Hindlimb muscle (tissue), 1 donor: ENCODE data around the gene CD276. TPM values are rescaled to one million over a fixed set of nuclear protein-coding genes. Genes with fewer than 3 reads are reported as not detected.
"Not testable (repeated sequence)": the region's sequence is repeated elsewhere in the genome, so short reads cannot be mapped to it uniquely, and the experiment has no call there.

ENCODE experiments used
- DNase-seq: peaks from one replicate; pipeline ENCODE4 v3.0.0-alpha.2; 2013
- polyA plus RNA-seq: library from polyadenylated mRNA; unstranded; fragments of 120-200 nt; gene quantifications from one replicate; pipeline ENCODE4 v1.2.1, GENCODE V29; 2013; ENCODE audit not compliant: insufficient read length

Gene CD276
- polyA plus RNA-seq, 1 donor: 122 TPM

- DNase-seq: no peak
Observed at GRCh38 chr15:73710321-73710720, 26.1 kb downstream of the CD276 start.

GRCh38 chr15:73711526-73711925 lies 27.3 kb downstream of the CD276 start:
- no peak for DNase-seq

- no peak for DNase-seq
Observed at GRCh38 chr15:73712107-73712506, 27.9 kb downstream of the CD276 start.

GRCh38 chr15:73714695-73715301 lies 30.6 kb downstream of the CD276 start:
- no peak for DNase-seq

- DNase-seq: no peak
Observed at GRCh38 chr15:73715417-73715816, 31.2 kb downstream of the CD276 start.

DNA sequence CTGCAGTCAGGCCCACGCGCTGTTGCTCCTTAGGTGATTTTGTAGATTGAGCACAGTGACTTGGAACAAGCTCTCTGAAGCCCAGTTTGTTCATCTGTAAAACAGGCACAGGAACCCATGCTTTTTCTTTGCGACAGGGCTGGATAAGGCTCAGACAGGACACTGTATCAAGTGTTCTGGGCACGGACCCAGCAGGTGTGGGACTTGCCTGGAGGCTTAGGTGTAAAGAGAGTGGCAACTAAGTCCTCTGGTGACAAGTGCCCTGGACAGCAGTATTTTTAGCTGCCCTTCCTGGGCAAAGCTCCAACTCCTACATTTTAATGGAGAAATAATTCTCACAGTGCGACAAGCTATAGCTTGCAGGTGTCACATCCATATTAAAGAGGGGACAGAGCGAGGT lies 32.2 kb downstream of the CD276 start:
- no peak for DNase-seq

DNA sequence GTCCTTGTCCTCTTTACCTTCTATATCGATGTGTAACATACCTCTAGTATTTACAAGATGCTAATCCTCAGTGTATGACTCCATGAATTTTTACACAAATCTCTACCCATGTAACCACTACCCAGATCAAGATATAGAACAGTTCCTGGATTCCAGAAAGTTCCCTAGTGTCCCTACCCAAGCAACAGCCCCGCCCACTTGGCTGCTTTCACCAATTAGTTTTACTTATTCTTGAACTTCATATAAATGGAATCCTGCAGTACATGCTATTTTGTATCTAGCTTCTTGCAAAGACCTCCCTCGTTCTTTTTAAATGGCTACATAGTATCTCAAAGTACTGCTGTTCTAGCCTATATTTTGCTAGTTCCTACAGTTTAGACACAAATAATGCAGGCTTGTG lies 33.0 kb downstream of the CD276 start:
- DNase-seq: no peak

GRCh38 chr15:73717802-73718201 lies 33.6 kb downstream of the CD276 start:
- DNase-seq: no peak

- no peak for DNase-seq
Observed at GRCh38 chr15:73718694-73719093, 34.5 kb downstream of the CD276 start.

GRCh38 chr15:73722425-73722824 lies 38.2 kb downstream of the CD276 start:
- DNase-seq: no peak

GRCh38 chr15:73723191-73723590 lies 39.0 kb downstream of the CD276 start:
- DNase-seq: no peak

DNA sequence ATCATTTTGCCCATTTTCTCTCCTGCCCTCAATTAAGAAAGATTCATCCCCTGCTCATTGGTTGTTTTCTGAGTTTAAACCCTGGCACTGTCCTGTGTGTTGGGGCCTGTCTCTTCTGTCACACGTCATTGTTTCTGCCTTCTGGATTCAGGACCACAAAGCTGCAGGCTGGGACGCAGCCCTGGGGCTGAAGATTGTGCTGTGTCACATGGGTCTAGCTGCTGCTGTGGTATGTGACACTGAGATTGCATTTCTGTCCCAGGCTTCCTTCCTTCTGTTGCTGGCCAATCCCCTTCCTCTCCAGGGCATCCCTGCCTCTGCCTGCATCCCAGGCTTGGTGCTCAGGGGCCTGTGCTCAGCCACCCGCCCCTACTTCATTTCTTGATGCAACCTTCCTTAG lies 40.0 kb downstream of the CD276 start:
- DNase-seq: no peak

DNA sequence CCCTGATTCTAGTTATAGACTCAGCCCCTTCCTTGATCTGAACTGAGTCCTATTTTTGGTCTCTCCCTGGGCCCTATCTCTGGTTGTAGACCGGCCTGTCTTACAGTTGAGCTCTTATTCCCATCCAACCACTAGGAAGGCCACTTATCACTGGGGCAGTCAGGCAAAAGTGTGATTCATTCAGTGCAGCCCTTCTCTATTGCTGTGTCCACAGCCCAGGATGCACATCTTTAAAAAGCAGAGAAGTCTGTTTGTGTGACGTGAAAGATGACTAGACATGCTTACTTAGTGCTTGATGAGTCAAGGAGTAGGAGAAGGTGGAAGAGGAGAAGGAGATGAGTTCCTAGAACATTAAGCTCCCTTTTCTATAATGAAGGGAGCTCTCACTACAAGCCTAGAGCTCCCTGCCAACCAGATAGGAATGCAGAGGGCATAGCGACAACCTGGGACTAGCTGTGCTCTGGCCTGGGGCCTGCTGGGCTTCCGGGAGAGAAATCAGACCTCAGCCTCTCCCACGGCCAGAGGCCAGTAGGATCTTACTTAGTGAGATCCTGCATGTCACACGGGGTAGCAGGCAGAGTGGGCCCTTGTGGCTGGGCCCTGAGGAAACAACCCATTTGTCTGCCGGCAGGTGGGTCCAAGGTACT lies 43.3 kb downstream of the CD276 start:
- DNase-seq: no peak

GRCh38 chr15:73732051-73732450 lies 47.9 kb downstream of the CD276 start:
- not testable (repeated sequence) for DNase-seq

DNA sequence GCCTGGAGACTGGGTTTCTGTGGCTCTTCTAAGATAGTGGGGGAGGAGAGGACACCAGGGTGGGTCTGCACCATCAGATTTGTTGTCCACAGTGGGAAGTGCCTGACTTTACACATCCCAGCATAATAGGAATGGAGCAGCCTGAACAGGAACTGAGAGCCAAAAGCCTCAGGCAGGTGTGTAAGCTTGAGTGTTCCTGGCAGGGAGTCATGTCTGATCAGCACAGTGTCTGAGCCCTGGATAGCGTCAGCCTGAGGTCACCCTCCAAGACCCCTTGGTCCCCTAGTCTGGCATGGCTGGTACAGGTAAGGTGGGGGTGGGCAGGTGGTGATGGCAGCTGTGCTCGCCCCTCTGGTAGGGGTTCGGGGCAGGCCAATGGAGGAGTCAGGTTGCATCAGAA lies 48.7 kb downstream of the CD276 start:
- DNase-seq: no peak

- no peak for DNase-seq
Observed at GRCh38 chr15:73737535-73737934, 53.4 kb downstream of the CD276 start.

DNA sequence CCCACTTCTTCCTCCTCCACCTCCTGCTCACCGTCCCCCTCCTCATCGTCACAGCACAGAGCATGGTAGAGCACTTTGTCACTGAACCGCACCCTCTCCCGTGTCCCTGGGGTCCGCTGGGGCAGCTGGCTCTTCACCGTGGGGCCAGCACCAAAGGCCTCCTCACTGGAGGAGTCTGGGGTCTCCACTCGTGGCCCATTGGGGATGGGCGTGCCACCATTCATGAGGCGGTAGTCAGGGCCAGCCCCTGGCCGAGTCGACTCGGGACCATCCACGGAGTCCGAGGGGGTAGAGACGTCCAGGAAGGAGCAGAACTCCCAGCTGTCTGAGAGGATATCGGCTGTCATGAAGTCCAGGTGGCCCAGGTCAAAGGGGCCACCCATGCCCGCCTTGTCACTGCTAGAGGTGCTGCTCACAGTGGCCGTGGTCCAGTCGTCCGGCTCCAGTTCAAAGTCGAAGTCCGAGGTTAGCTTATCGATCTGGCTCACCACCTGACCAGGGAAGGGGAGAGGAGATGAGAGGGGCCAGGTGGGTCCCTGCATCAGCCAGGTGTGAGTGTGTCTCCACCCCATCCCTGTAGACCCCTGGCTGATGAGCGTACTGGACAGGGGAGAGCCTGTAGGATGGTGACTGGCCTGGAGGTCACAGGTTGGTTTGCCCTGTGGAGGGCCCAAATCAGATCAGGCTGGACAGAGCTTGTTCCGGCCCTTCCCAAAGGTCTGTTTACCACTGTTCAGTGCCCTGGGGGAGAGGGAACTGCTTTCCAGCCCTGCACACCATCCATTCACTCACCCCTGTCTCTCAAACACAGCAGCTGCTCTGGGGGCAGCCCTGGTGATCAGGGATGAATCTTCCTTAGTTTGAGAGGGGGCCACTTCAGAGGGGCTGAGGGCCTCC lies 56.2 kb downstream of the CD276 start:
- DNase-seq: no peak

DNA sequence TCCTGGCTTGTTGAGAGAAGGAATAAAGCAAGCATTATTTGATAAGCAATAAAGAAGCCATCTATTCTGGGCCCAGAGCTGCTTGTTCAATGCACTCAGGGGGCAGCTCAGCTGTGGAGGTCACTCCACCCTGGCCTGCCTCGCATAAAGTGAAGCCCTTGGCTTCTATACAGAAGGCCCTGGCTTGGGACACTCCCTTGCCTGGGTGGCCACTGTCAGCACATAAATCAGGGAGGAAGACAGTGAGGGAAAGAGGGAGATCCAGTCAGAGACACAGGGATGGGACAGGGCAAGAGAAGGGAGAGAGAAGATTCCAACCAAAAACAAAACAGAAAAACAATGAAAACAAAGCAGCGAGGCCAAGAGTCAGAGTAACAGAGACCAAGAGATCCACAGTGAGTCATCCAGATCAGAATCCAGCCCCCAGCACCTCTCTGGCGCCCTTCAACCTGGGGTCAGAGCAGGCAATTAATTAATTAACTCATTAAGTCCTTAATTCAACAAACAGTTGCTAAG lies 57.2 kb downstream of the CD276 start:
- DNase-seq: no peak

GRCh38 chr15:73744293-73744692 lies 60.1 kb downstream of the CD276 start:
- no peak for DNase-seq

DNA sequence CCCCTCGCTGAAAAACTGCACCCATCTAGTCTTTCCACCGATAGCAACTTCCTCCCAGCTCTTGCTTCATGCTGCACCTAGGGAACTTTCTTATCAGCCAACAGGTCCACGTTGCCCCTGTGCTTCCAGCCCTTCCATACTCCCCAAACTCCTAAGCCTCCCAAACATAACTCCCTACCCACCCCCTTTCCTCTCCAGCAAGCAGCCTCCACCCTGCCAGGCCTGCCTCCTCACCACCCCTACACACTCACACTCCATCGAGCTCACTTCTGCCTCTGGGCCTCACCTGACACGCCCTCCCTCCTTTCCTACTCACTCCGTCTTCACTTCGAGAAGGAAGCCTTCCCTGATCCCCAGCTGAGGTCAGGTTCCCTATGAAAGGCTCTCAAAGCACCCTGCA lies 60.9 kb downstream of the CD276 start:
- DNase-seq: no peak

DNA sequence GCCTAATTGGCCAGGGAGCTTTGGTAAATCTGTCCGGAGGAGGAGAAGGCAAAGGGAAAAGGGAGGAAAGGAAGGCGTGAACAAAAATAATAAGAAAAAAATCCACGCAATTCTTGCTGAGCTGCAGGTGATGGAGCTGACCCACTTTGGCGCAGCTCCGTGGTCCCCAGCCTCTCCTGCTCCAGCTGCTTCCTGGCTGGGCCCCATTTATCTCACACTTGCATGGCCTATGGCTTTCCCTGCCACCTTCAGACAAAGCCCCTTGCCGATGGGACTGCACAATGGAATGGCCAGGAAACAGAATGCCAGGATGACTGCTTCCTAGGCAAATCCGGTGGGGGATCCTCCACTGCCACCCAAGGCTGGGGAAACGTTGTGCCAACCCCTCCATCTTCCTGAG lies 62.1 kb downstream of the CD276 start:
- no peak for DNase-seq

DNA sequence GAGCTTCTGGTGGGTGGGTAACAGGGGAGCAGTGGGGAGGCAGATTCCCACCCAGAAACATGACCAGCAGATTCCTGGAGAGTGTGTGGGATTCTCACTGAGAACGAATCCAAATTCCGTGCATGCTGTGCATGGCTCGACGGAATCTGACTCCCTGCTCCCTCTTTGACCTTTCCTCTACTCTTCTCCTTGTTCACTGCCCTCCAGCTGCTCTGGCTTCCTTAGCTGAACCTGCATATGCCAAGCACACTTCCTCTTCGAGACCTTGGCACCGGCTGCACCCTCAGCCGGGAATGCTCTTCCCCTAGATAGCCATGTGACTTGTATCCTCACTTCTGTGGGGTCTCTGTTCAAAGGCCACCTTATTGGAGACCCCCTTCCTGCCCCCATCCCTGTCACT lies 62.7 kb downstream of the CD276 start:
- no peak for DNase-seq

- no peak for DNase-seq
Observed at GRCh38 chr15:73747847-73748590, 63.8 kb downstream of the CD276 start.
